K562 treated with DMSO at 1 percent for 4 hours (cell line): ENCODE data around the gene AKIRIN2. TPM values are rescaled to one million over a fixed set of nuclear protein-coding genes. Genes with fewer than 3 reads are reported as not detected.

Experiments
- total RNA-seq: library from RNA; unstranded; fragments of 300-600 nt; gene quantifications from 2 replicates; pipeline ENCODE4 v1.2.3, GENCODE V29; 2022; ENCODE audit not compliant: insufficient read depth

AKIRIN2 gene
- total RNA-seq: 65.8 and 67.8 TPM in 2 replicates

GRCh38 chr6:87701676-87702588 lies at the start of gene AKIRIN2:
Gene AKIRIN2 (minus strand): TSS chr6:87702233. CDS start chr6:87701684, 549 bp downstream.

Other genes starting within 250 kb of the AKIRIN2 start
- gene SLC35A1, start 229.3 kb downstream of the AKIRIN2 start, total RNA-seq: 9.1 and 9.4 TPM in 2 replicates
- gene RARS2, start 112.2 kb downstream of the AKIRIN2 start, total RNA-seq: 21.6 and 25.9 TPM in 2 replicates
- gene ORC3, start 112.1 kb downstream of the AKIRIN2 start, total RNA-seq: 14.6 and 18.8 TPM in 2 replicates